Kidney epithelial cell (primary cell): ENCODE results near the gene DUSP3. TPM values are rescaled to one million over a fixed set of nuclear protein-coding genes. Genes with fewer than 3 reads are reported as not detected.
A peak's percentile ranks its signal among the peaks of the same experiment; 100 is the strongest.

ENCODE experiments used
- DNase-seq: peaks from one replicate; pipeline ENCODE4 v3.0.0-alpha.2; 2010; ENCODE audit warnings: low read depth
- H3K27me3 ChIP-seq: 2 replicates; pipeline ENCODE4 v1.6.0; 2011; ENCODE audit warnings: low read length; ENCODE audit not compliant: control insufficient read depth, insufficient read depth
- H3K36me3 ChIP-seq: 2 replicates; pipeline ENCODE4 v1.5.1; 2011; ENCODE audit warnings: low read length; ENCODE audit not compliant: control insufficient read depth, insufficient read depth
- H3K4me3 ChIP-seq: 2 replicates; pipeline ENCODE4 v1.5.1; 2011; ENCODE audit warnings: low read depth, mild to moderate bottlenecking, control low read depth, low read length
- total RNA-seq: library from RNA; depleted of rRNA; stranded (reverse); fragments of >200 nt; gene quantifications from 2 replicates; pipeline ENCODE4 v1.2.3, GENCODE V29; 2015
- TF ChIP-seq, protein P1 (sequence below): IDR thresholded peaks from 2 replicates; pipeline ENCODE4 v1.5.1; 2011; ENCODE audit warnings: mild to moderate bottlenecking, moderate library complexity, low read length, control low read depth, inconsistent platforms; ENCODE audit not compliant: insufficient read depth, poor library complexity, severe bottlenecking

Gene DUSP3
- total RNA-seq, 1 donor from 2014 or later, result 117 TPM

DNA sequence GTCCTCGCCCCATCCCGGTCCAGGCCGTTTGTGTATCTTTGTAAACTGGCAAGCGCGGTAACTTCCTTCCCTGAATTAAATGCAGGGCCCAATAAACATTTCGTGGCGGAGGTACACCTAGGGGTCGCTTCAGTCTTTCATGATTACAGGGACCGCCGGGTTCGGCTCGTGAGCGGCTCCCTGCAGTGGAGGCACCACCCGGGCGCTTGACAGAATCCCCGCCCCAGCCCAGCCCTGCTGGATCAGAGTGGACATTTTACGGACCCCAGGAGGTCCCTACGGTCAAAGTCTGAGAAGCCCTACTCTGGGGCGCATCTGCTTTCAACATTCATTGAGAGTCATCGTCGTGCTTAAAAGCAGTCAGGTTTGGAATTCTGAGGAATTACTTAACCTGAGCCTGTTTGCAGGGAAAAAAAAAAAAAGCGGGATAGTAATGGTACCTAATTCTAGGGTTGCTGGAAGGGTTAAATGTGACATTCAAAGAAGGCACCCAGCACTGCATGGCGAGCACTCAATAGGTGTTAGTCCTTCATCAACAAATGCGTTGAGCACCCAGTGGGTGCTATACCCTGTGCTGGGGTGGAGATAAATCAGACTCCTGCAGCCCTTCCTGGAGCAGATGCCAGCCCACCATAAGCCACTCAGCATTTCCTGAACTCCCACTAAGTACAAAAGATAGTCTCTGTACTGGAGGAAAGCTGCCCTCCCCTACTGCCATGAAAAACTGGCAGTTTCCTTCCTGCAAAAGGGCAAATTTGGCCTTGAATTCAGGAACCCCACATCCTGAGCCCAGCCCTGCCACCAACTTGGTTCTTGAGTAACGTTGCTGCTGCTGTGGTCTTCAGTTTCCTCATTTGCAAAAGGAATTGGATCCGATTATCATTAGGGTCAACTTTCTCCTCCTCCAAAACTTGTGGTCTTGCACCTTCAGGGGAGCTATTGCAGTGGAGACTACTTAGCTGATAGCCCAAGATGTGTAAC, 658 bp upstream of the DUSP3 start:
- H3K27me3 ChIP-seq, result no peaks in the 10 kb centered on the region
- H3K36me3 ChIP-seq, result peaks cover 1% of the 10 kb centered on the region
- H3K4me3 ChIP-seq, result peak overlapping the region; percentile 96
- TF ChIP-seq, protein P1, sequence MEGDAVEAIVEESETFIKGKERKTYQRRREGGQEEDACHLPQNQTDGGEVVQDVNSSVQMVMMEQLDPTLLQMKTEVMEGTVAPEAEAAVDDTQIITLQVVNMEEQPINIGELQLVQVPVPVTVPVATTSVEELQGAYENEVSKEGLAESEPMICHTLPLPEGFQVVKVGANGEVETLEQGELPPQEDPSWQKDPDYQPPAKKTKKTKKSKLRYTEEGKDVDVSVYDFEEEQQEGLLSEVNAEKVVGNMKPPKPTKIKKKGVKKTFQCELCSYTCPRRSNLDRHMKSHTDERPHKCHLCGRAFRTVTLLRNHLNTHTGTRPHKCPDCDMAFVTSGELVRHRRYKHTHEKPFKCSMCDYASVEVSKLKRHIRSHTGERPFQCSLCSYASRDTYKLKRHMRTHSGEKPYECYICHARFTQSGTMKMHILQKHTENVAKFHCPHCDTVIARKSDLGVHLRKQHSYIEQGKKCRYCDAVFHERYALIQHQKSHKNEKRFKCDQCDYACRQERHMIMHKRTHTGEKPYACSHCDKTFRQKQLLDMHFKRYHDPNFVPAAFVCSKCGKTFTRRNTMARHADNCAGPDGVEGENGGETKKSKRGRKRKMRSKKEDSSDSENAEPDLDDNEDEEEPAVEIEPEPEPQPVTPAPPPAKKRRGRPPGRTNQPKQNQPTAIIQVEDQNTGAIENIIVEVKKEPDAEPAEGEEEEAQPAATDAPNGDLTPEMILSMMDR, result peak; percentile 29
- DNase-seq, result no peak

DNA sequence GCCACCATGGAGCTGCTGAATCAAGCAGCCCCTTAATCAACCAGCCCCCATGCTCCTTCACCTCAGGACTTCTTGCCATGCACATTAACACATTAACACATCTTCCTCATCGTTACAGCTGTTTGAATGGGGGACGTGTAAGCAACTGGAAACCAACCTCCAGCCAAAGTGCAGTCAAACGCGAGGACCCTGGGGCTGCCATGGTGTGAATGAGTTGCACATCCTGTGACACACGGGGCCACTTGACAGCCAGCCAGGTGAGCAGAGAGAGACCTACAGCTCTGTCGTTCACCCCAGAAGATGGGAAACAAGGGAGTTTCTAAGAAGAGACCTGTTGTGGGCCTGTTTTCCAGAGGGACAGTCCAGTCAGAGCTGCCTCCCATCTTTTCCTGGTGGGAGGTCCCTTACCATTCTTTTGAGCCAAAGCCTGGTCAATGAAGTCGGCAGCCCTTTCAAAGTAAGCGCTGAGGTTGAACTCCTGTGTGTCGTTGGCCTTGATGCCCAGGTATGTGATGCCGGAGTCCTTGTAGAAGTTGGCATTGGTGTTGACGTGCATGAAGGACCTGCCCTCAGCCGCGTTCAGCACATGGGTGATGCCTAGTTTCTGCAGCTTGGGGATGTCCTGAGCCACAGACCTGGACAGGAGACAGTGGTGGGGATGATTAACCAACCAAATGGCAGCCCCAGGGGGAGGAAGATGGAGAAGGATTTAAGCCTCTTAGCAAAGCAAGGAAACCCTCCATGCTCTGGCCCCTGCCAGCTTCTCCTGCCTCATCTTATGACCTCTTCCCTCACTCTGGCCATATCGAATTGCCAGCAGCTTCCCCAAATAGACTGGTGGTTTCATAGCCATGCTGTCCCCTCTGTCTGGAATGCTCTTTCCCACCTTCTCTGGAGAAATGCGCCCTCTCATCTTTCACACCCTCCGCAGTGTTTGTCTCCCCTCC, 4.2 kb downstream of the DUSP3 start:
- H3K36me3 ChIP-seq, result peaks cover 4% of the 10 kb centered on the region
- DNase-seq, result no peak
- H3K27me3 ChIP-seq, result no peaks in the 10 kb centered on the region
- TF ChIP-seq, protein P1, result no peak
- no peak overlapping the region for H3K4me3 ChIP-seq

DNA sequence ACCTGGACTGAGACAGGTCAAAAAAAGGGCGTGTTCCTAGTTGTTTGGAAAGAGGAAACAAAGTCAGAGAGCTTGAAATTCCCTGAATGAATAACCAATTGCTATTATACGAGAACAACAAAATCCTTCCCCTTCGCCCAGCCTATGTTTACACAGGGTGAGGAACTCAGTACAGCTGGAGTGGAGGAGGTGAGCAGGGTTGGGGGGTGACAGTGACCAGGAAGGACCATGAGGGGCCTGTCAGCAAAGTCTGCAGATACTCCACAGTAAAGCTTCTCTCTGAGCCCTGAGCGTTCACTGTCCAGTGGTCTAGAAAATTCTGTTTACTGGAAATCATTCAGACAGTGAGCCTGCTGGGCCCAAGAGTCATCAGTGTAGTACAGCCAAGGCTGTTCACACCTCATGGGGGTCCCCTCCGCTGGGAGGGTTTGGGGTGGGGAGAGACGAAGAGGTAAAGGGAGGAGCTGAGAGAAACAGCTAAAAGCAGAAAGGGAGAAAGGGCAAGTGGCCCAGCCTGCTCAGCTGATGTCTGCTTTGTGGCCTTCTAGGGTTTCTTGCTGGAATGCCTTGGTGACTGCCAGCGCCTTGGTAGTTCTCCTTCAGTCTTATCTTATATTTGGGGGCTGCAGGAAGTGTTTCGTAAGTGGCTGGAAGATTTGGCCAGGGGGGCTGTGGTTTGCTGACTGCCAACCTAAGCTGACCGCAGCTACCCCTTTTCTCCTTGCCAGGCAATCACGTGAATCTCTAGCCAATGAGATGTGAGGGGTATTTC, 5.7 kb downstream of the DUSP3 start:
- H3K36me3 ChIP-seq, result peaks cover 4% of the 10 kb centered on the region
- H3K4me3 ChIP-seq, result no peak overlapping the region
- no peak for DNase-seq
- H3K27me3 ChIP-seq, result no peaks in the 10 kb centered on the region
- TF ChIP-seq, protein P1, result no peak

DNA sequence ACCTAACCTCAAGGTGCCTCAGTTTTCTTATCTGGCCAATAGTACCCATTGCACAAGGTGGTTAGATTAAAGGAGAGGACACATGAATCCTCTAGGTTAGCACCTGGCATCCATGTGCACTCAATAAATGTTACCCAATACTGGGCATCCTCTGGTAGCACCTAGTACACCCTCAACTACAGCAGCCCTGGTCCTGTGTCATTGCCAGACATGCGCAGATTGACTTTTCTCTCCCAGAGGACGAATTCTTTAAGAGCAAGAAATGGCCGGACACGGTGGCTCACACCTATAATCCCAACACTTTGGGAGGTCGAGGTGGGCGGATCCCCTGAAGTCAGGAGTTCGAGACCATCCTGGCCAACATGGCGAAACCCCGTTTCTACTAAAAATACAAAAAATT, 7.3 kb downstream of the DUSP3 start:
- peaks cover 4% of the 10 kb centered on the region for H3K36me3 ChIP-seq
- DNase-seq, result no peak

DNA sequence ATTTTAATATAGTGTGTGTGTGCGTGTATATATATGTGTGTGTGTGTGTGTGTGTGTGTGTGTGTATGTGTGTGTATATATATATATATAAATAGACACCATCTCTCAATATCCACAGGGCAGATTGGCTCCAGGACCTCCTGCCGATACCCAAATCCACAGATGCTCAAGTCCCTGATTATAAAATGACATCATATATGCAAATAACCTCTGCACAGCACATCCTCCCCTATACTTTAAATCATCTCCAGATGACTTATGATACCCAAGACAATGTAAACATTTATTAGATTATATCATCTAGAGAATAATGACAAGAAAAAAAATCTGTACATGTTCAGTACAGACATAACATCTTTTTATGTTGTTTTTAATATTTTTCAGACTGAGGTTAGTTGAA, 7.8 kb downstream of the DUSP3 start:
- Histone ChIP-seq H3K4me3 (no peak overlapping the region), H3K27me3 (no peaks in the 10 kb centered on the region), H3K36me3 (peaks cover 4% of the 10 kb centered on the region)
- TF ChIP-seq, protein P1, result no peak
- no peak for DNase-seq

More for the DNA sequence above, 7.3 kb downstream of the DUSP3 start:
- Histone ChIP-seq H3K4me3 (no peak overlapping the region), H3K27me3 (no peaks in the 10 kb centered on the region)
- TF ChIP-seq, protein P1, result no peak
